Keratinocyte (primary cell): ENCODE results near the gene RYR2. TPM values are rescaled to one million over a fixed set of nuclear protein-coding genes. Genes with fewer than 3 reads are reported as not detected.
"Not testable (repeated sequence)": the region's sequence is repeated elsewhere in the genome, so short reads cannot be mapped to it uniquely, and the experiment has no call there.

Experiments
- DNase-seq: peaks from one replicate; pipeline ENCODE4 v3.0.0-alpha.2; 2011; ENCODE audit warnings: low read depth, missing footprints, low spot score
- FAIRE-seq: peaks from 2 replicates; lab custom pipeline; 2011; peaks lifted over from hg19 to GRCh38; lab: Jason Lieb, UNC
- H2AFZ ChIP-seq: 2 replicates; pipeline ENCODE4 v1.6.0; 2012; ENCODE audit warnings: low read length, control low read depth, inconsistent platforms; ENCODE audit not compliant: control insufficient read depth
- H3K27ac ChIP-seq: 2 replicates; pipeline ENCODE4 v1.5.1; 2011; ENCODE audit warnings: low read length; ENCODE audit not compliant: control insufficient read depth, insufficient read depth
- H3K27me3 ChIP-seq: 3 replicates; pipeline ENCODE4 v1.6.0; 2011; ENCODE audit warnings: low read length; ENCODE audit not compliant: control insufficient read depth, insufficient read depth; ENCODE audit errors: extremely low read depth
- H3K36me3 ChIP-seq, 2 experiments: 2 replicates in 1 of 2; 3 replicates in 1 of 2; pipeline ENCODE4 v1.5.1; 2011; ENCODE audit warnings: low read length in 2 of 2, mild to moderate bottlenecking in 1 of 2; ENCODE audit not compliant: control insufficient read depth in 2 of 2, insufficient read depth in 2 of 2; ENCODE audit errors: extremely low read depth in 1 of 2
- H3K4me1 ChIP-seq: 3 replicates; pipeline ENCODE4 v1.5.1; 2011; ENCODE audit warnings: low read length; ENCODE audit not compliant: control insufficient read depth, insufficient read depth; ENCODE audit errors: extremely low read depth
- H3K4me2 ChIP-seq: 3 replicates; pipeline ENCODE4 v1.6.0; 2011; ENCODE audit warnings: low read depth, low read length; ENCODE audit not compliant: control insufficient read depth, insufficient read depth; ENCODE audit errors: extremely low read depth
- H3K4me3 ChIP-seq, 3 experiments: fragments of 200-600 bp in 1 of 3; sonication (generic) in 1 of 3; 2 replicates in 2 of 3; 3 replicates in 1 of 3; pipeline ENCODE4 v1.5.1; 2011 to 2016; ENCODE audit warnings: low read length in 3 of 3, mild to moderate bottlenecking in 3 of 3, control low read depth in 2 of 3, inconsistent platforms in 1 of 3, low read depth in 1 of 3, mixed read lengths in 1 of 3, mixed run types in 1 of 3, moderate library complexity in 1 of 3; ENCODE audit not compliant: control insufficient read depth in 2 of 3, insufficient read depth in 2 of 3; ENCODE audit errors: extremely low read depth in 1 of 3
- H3K79me2 ChIP-seq: 2 replicates; pipeline ENCODE4 v1.6.0; 2012; ENCODE audit warnings: low read length; ENCODE audit not compliant: control insufficient read depth, insufficient read depth
- H3K9ac ChIP-seq: 3 replicates; pipeline ENCODE4 v1.6.0; 2011; ENCODE audit warnings: low read length; ENCODE audit not compliant: control insufficient read depth, insufficient read depth; ENCODE audit errors: extremely low read depth
- H3K9me1 ChIP-seq: 3 replicates; pipeline ENCODE4 v1.6.0; 2011; ENCODE audit warnings: low read length; ENCODE audit not compliant: control insufficient read depth, insufficient read depth; ENCODE audit errors: extremely low read depth
- H3K9me3 ChIP-seq: 2 replicates; pipeline ENCODE4 v1.5.1; 2012; ENCODE audit warnings: low read depth, low read length; ENCODE audit not compliant: control insufficient read depth
- H4K20me1 ChIP-seq: 3 replicates; pipeline ENCODE4 v1.6.0; 2011; ENCODE audit warnings: low read length; ENCODE audit not compliant: control insufficient read depth, insufficient read depth; ENCODE audit errors: extremely low read depth
- CTCF ChIP-seq, 3 experiments: IDR thresholded peaks in 1 of 3; conservative IDR thresholded peaks in 1 of 3; optimal IDR thresholded peaks in 1 of 3; 2 replicates in 2 of 3; 3 replicates in 1 of 3; pipeline versions ENCODE3 to v1.5.1; 2011; ENCODE audit warnings: low read length in 3 of 3, mild to moderate bottlenecking in 3 of 3, moderate library complexity in 2 of 3, control low read depth in 1 of 3, inconsistent platforms in 1 of 3; ENCODE audit not compliant: insufficient read depth in 2 of 3; ENCODE audit errors: extremely low read depth in 1 of 3
- EZH2 ChIP-seq: IDR thresholded peaks from one replicate; pipeline ENCODE4 v1.6.1; 2012; ENCODE audit warnings: inconsistent platforms, mild to moderate bottlenecking, low read length, moderate library complexity
- dilution Hi-C: fragments of 300-500 bp; cut with MboI; formaldehyde crosslinking; loops from one replicate; pipeline ENCODE4 v1.7.0; 2020; ENCODE audit warnings: low sequenced_read_pairs; ENCODE audit not compliant: extremely low pct_ligation_motif_present
- polyA plus RNA-seq, 5 experiments: library from polyadenylated mRNA; depleted of rRNA in 3 of 5; stranded (reverse) in 3 of 5; stranded (forward) in 1 of 5; unstranded in 1 of 5; fragments of >200 nt; gene quantifications; 1 replicate in 1 of 5; 2 replicates in 3 of 5; 3 replicates in 1 of 5; pipeline versions ENCODE4 v1.2.1 to v1.2.3, GENCODE V29; 2011 to 2012; ENCODE audit warnings: missing spikeins in 2 of 5, low read depth in 1 of 5, low replicate concordance in 1 of 5

Gene RYR2
- polyA plus RNA-seq, 1 donor (not counting 4 experiments of a cell fraction or from before 2014, with no cell fraction given), result 0.05 TPM

GRCh38 chr1:237838904-237839534 is 797.0 kb downstream of the RYR2 start:
- FAIRE-seq, result no peak
- dilution Hi-C loops, result no loop called here

GRCh38 chr1:237841485-237841884 is 799.5 kb downstream of the RYR2 start:
- H3K27ac ChIP-seq, result no peak overlapping the region
- no peaks in the 10 kb centered on the region for H4K20me1 ChIP-seq
- H3K9me1 ChIP-seq, result no peaks in the 10 kb centered on the region
- TF ChIP-seq CTCF (optimal IDR thresholded peaks at IDR 0.05 in 1 of 3, IDR thresholded peaks at IDR 0.05 in 1 of 3, conservative IDR thresholded peaks at IDR 0.05 in 1 of 3; ENCODE audit: extremely low read depth in 1 of 3, insufficient read depth in 2 of 3, low read length in 3 of 3), result no peak
- no peak for TF ChIP-seq EZH2
- H3K4me2 ChIP-seq, result no peak overlapping the region
- dilution Hi-C loops, result no loop called here
- H3K36me3 ChIP-seq, result no peaks in the 10 kb centered on the region
- no peaks in the 10 kb centered on the region for H3K27me3 ChIP-seq
- H3K4me1 ChIP-seq, result no peaks in the 10 kb centered on the region
- H3K4me3 ChIP-seq, result no peak overlapping the region
- no peak overlapping the region for H3K9ac ChIP-seq
- H2AFZ ChIP-seq, result no peak overlapping the region
- DNase-seq (no peak), FAIRE-seq (no peak)
- H3K79me2 ChIP-seq, result no peaks in the 10 kb centered on the region
- no peaks in the 10 kb centered on the region for H3K9me3 ChIP-seq

More at GRCh38 chr1:237838904-237839534, 797.0 kb downstream of the RYR2 start:
- H3K27ac ChIP-seq, result no peak overlapping the region
- TF ChIP-seq EZH2 (no peak), CTCF (optimal IDR thresholded peaks at IDR 0.05 in 1 of 3, IDR thresholded peaks at IDR 0.05 in 1 of 3, conservative IDR thresholded peaks at IDR 0.05 in 1 of 3; ENCODE audit: extremely low read depth in 1 of 3, insufficient read depth in 2 of 3, low read length in 3 of 3) (no peak)
- no peaks in the 10 kb centered on the region for H3K36me3 ChIP-seq
- no peaks in the 10 kb centered on the region for H3K79me2 ChIP-seq
- H3K9me3 ChIP-seq, result no peaks in the 10 kb centered on the region
- H3K4me3 ChIP-seq, result no peak overlapping the region
- no peak overlapping the region for H2AFZ ChIP-seq
- H3K4me2 ChIP-seq, result no peak overlapping the region
- no peaks in the 10 kb centered on the region for H3K4me1 ChIP-seq
- no peaks in the 10 kb centered on the region for H3K27me3 ChIP-seq
- no peak overlapping the region for H3K9ac ChIP-seq
- no peaks in the 10 kb centered on the region for H4K20me1 ChIP-seq
- DNase-seq, result no peak
- no peaks in the 10 kb centered on the region for H3K9me1 ChIP-seq

GRCh38 chr1:237843516-237843915 is 801.5 kb downstream of the RYR2 start:
- H3K27ac ChIP-seq, H2AFZ ChIP-seq, H3K79me2 ChIP-seq, DNase-seq, H3K4me2 ChIP-seq, H3K27me3 ChIP-seq, dilution Hi-C loops, H3K9me1 ChIP-seq, H4K20me1 ChIP-seq, H3K36me3 ChIP-seq, H3K4me1 ChIP-seq, H3K4me3 ChIP-seq, H3K9ac ChIP-seq, H3K9me3 ChIP-seq, FAIRE-seq: not testable (repeated sequence)
